HEK293 (cell line): ENCODE data around the gene FHL2.
"Not testable (repeated sequence)": the region's sequence is repeated elsewhere in the genome, so short reads cannot be mapped to it uniquely, and the experiment has no call there.

Experiments used
- CTCF ChIA-PET: fragments of 350-600 bp; formaldehyde crosslinking; extraction: SDS; loops from one replicate; lab custom pipeline; 2021; ENCODE audit warnings: antibody characterized with exemption; lab: Yijun Ruan, JAX
- POLR2A ChIA-PET: fragments of 300-600 bp; formaldehyde crosslinking; extraction: SDS; loops from one replicate; lab custom pipeline; 2020; ENCODE audit warnings: antibody characterized with exemption, inconsistent platforms; lab: Yijun Ruan, JAX
- H3K27ac ChIP-seq: fragments of 200-500 bp; sonication (Bioruptor generic); 2 replicates; pipeline ENCODE4 v1.5.1; 2014; ENCODE audit warnings: low read depth, low read length, control low read depth, inconsistent platforms; ENCODE audit errors: extremely low read depth
- H3K36me3 ChIP-seq, 2 experiments: fragments of 200-500 bp in 1 of 2; sonication (Bioruptor generic) in 1 of 2; 1 replicate in 1 of 2; 2 replicates in 1 of 2; pipeline ENCODE4 v1.5.1; 2014 to 2017; ENCODE audit warnings: inconsistent platforms in 2 of 2, low read length in 2 of 2; ENCODE audit not compliant: control insufficient read depth in 2 of 2, insufficient read depth in 1 of 2
- H3K4me1 ChIP-seq: fragments of 200-500 bp; sonication (Bioruptor generic); 2 replicates; pipeline ENCODE4 v1.5.1; 2014; ENCODE audit warnings: mild to moderate bottlenecking, low read length, inconsistent platforms; ENCODE audit not compliant: control insufficient read depth, insufficient read depth
- H3K4me3 ChIP-seq: 2 replicates; pipeline ENCODE4 v1.5.1; 2011; ENCODE audit warnings: low read depth, mild to moderate bottlenecking, control low read depth, low read length, moderate library complexity
- H3K9me3 ChIP-seq: fragments of 200-500 bp; sonication (Bioruptor generic); 2 replicates; pipeline ENCODE4 v1.5.1; 2014; ENCODE audit warnings: low read depth, low read length, inconsistent platforms; ENCODE audit not compliant: control insufficient read depth, insufficient read depth
- ATF2 ChIP-seq: fragments of 450-650 bp; formaldehyde crosslinking; IDR thresholded peaks from 2 replicates; pipeline ENCODE4 v1.5.1; 2016; ENCODE audit warnings: missing biosample characterization, missing genetic modification characterization, low read depth
- BCL6B ChIP-seq: fragments of 450-650 bp; formaldehyde crosslinking; IDR thresholded peaks from 2 replicates; pipeline ENCODE4 v1.5.1; 2017; ENCODE audit warnings: missing biosample characterization, missing genetic modification characterization
- HOXD13 ChIP-seq: sonication (generic); formaldehyde crosslinking; IDR thresholded peaks from 2 replicates; pipeline ENCODE4 v1.8.0; 2022; ENCODE audit warnings: missing genetic modification reagents, borderline replicate concordance
- KLF1 ChIP-seq: fragments of 450-650 bp; formaldehyde crosslinking; IDR thresholded peaks from 2 replicates; pipeline ENCODE4 v1.5.1; 2016; ENCODE audit warnings: missing biosample characterization, missing genetic modification characterization
- KLF17 ChIP-seq: fragments of 450-650 bp; formaldehyde crosslinking; IDR thresholded peaks from 2 replicates; pipeline ENCODE4 v1.5.1; 2016; ENCODE audit warnings: missing biosample characterization, missing genetic modification characterization
- PBX3 ChIP-seq: sonication (generic); formaldehyde crosslinking; IDR thresholded peaks from 2 replicates; pipeline ENCODE4 v1.8.1; 2022; ENCODE audit warnings: mild to moderate bottlenecking, moderate library complexity, missing genetic modification reagents
- SP3 ChIP-seq: fragments of 450-650 bp; formaldehyde crosslinking; IDR thresholded peaks from 2 replicates; pipeline ENCODE4 v1.5.1; 2016; ENCODE audit warnings: missing biosample characterization, missing genetic modification characterization
- TRIM28 ChIP-seq: IDR thresholded peaks from 2 replicates; pipeline ENCODE4 v1.6.1; 2011; ENCODE audit warnings: low read length, control low read depth, borderline replicate concordance
- ZBTB8A ChIP-seq: fragments of 450-650 bp; formaldehyde crosslinking; IDR thresholded peaks from 2 replicates; pipeline ENCODE4 v1.5.1; 2016; ENCODE audit warnings: missing biosample characterization, missing genetic modification characterization
- ZIC2 ChIP-seq: fragments of 450-650 bp; formaldehyde crosslinking; IDR thresholded peaks from 2 replicates; pipeline ENCODE4 v1.5.1; 2016; ENCODE audit warnings: missing biosample characterization, missing genetic modification characterization
- ZNF10 ChIP-seq: fragments of 450-650 bp; formaldehyde crosslinking; IDR thresholded peaks from 2 replicates; pipeline ENCODE4 v1.5.1; 2017; ENCODE audit warnings: missing biosample characterization, missing genetic modification characterization
- ZNF140 ChIP-seq: fragments of 450-650 bp; formaldehyde crosslinking; IDR thresholded peaks from 2 replicates; pipeline ENCODE4 v1.5.1; 2016; ENCODE audit warnings: missing biosample characterization, missing genetic modification characterization
- ZNF169 ChIP-seq: fragments of 450-650 bp; formaldehyde crosslinking; IDR thresholded peaks from 2 replicates; pipeline ENCODE4 v1.5.1; 2016; ENCODE audit warnings: missing biosample characterization, missing genetic modification characterization
- ZNF175 ChIP-seq: fragments of 450-650 bp; formaldehyde crosslinking; IDR thresholded peaks from 2 replicates; pipeline ENCODE4 v1.5.1; 2016; ENCODE audit warnings: missing biosample characterization, missing genetic modification characterization
- ZNF211 ChIP-seq: fragments of 450-650 bp; formaldehyde crosslinking; IDR thresholded peaks from 2 replicates; pipeline ENCODE4 v1.5.1; 2016; ENCODE audit warnings: low read depth, missing biosample characterization, missing genetic modification characterization
- ZNF214 ChIP-seq: fragments of 450-650 bp; formaldehyde crosslinking; IDR thresholded peaks from 2 replicates; pipeline ENCODE4 v1.5.1; 2017; ENCODE audit warnings: missing biosample characterization, mild to moderate bottlenecking, missing genetic modification characterization, borderline replicate concordance
- ZNF335 ChIP-seq: fragments of 450-650 bp; formaldehyde crosslinking; conservative IDR thresholded peaks from 2 replicates; pipeline ENCODE4 v1.5.1; 2016; ENCODE audit warnings: missing biosample characterization, missing genetic modification characterization
- ZNF48 ChIP-seq: fragments of 450-650 bp; formaldehyde crosslinking; IDR thresholded peaks from 2 replicates; pipeline ENCODE4 v1.5.1; 2016; ENCODE audit warnings: missing biosample characterization, missing genetic modification characterization
- ZNF544 ChIP-seq: fragments of 450-650 bp; formaldehyde crosslinking; IDR thresholded peaks from 2 replicates; pipeline ENCODE4 v1.5.0; 2017; ENCODE audit warnings: missing biosample characterization, missing genetic modification characterization
- ZNF571 ChIP-seq: fragments of 450-650 bp; formaldehyde crosslinking; IDR thresholded peaks from 2 replicates; pipeline ENCODE4 v1.5.0; 2017; ENCODE audit warnings: missing biosample characterization, missing genetic modification characterization
- ZNF596 ChIP-seq: fragments of 450-650 bp; IDR thresholded peaks from 2 replicates; pipeline ENCODE4 v1.5.0; 2018; ENCODE audit warnings: missing biosample characterization, mild to moderate bottlenecking, missing genetic modification characterization, moderate library complexity
- ZNF600 ChIP-seq: fragments of 450-650 bp; formaldehyde crosslinking; IDR thresholded peaks from 2 replicates; pipeline ENCODE4 v1.5.1; 2016; ENCODE audit warnings: missing biosample characterization, missing genetic modification characterization
- ZNF639 ChIP-seq: fragments of 450-650 bp; formaldehyde crosslinking; IDR thresholded peaks from 2 replicates; pipeline ENCODE4 v1.5.1; 2016; ENCODE audit warnings: missing biosample characterization, missing genetic modification characterization
- ZNF654 ChIP-seq: fragments of 450-650 bp; formaldehyde crosslinking; IDR thresholded peaks from 2 replicates; pipeline ENCODE4 v1.5.1; 2016; ENCODE audit warnings: low read depth, missing biosample characterization, missing genetic modification characterization
- ZNF660 ChIP-seq: fragments of 450-650 bp; IDR thresholded peaks from 2 replicates; pipeline ENCODE4 v1.5.1; 2018; ENCODE audit warnings: missing biosample characterization, mild to moderate bottlenecking, missing genetic modification characterization
- ZNF776 ChIP-seq: fragments of 450-650 bp; formaldehyde crosslinking; IDR thresholded peaks from 2 replicates; pipeline ENCODE4 v1.5.0; 2017; ENCODE audit warnings: missing biosample characterization, missing genetic modification characterization, borderline replicate concordance

The FHL2 gene

GRCh38 chr2:105424836-105425235, 26.0 kb upstream of the FHL2 start:
- POLR2A ChIA-PET, H3K4me3 ChIP-seq, H3K36me3 ChIP-seq, CTCF ChIA-PET, H3K9me3 ChIP-seq, H3K27ac ChIP-seq, H3K4me1 ChIP-seq: not testable (repeated sequence)

- no peak for TF ChIP-seq BCL6B (tag by site-specific recombination)
- TF ChIP-seq KLF17 (tag by site-specific recombination), result no peak
- TF ChIP-seq ZNF335 (tag by site-specific recombination), result no peak
- TF ChIP-seq ZNF140 (tag by site-specific recombination), result no peak
- TF ChIP-seq TRIM28, result no peak
- TF ChIP-seq ZNF169 (tag by site-specific recombination), result no peak
- no peak for TF ChIP-seq ZNF211 (tag by site-specific recombination)
- TF ChIP-seq ZNF10 (tag by site-specific recombination), result no peak
- TF ChIP-seq ATF2 (tag by site-specific recombination), result no peak
- TF ChIP-seq ZNF571, result no peak
- TF ChIP-seq ZNF48 (tag by site-specific recombination), result no peak
- TF ChIP-seq ZNF776 (tag by site-specific recombination), result no peak
- no peak for TF ChIP-seq ZNF175 (tag by site-specific recombination)
- TF ChIP-seq ZIC2 (tag by site-specific recombination), result no peak
- TF ChIP-seq ZNF544 (tag by site-specific recombination), result no peak
- no peak for TF ChIP-seq HOXD13 (CRISPR knock-in tag)
- Histone ChIP-seq H3K36me3 (no peaks in the 10 kb centered on the region), H3K4me3 (no peak overlapping the region), H3K4me1 (no peaks in the 10 kb centered on the region), H3K27ac (no peak overlapping the region), H3K9me3 (no peaks in the 10 kb centered on the region)
- POLR2A ChIA-PET, result no interaction called here
- CTCF ChIA-PET, result interaction anchor here (0.6 kb wide), 1 partner anchor 13 kb away, joined by 3 read pairs; no protein-coding TSS in a partner anchor
Observed at GRCh38 chr2:105422801-105423200, 23.9 kb upstream of the FHL2 start.

GRCh38 chr2:105421053-105421452, 22.2 kb upstream of the FHL2 start:
- no peaks in the 10 kb centered on the region for H3K4me1 ChIP-seq
- H3K36me3 ChIP-seq, result no peaks in the 10 kb centered on the region
- POLR2A ChIA-PET, result no interaction called here
- no peak overlapping the region for H3K27ac ChIP-seq
- no peaks in the 10 kb centered on the region for H3K9me3 ChIP-seq
- H3K4me3 ChIP-seq, result no peak overlapping the region
- CTCF ChIA-PET, result no interaction called here
- TF ChIP-seq PBX3 (CRISPR knock-in tag), result no peak
- no peak for TF ChIP-seq SP3 (tag by site-specific recombination)
- no peak for TF ChIP-seq ZBTB8A
- TF ChIP-seq ZNF600 (tag by site-specific recombination), result no peak
- no peak for TF ChIP-seq ZNF596 (tag by site-specific recombination)
- TF ChIP-seq ATF2 (tag by site-specific recombination), result no peak
- TF ChIP-seq ZNF654 (tag by site-specific recombination), result no peak
- TF ChIP-seq ZNF660 (tag by site-specific recombination), result no peak
- no peak for TF ChIP-seq ZNF214 (tag by site-specific recombination)
- TF ChIP-seq ZNF639 (tag by site-specific recombination), result no peak
- no peak for TF ChIP-seq ZNF335 (tag by site-specific recombination)
- TF ChIP-seq KLF1, result no peak
